Retinal pigment epithelial cell (primary cell): ENCODE measurements around the gene SYT17.

ENCODE experiments used
- DNase-seq: peaks from one replicate; pipeline ENCODE4 v3.0.0-alpha.2; 2010; ENCODE audit warnings: low read depth
- H3K4me3 ChIP-seq: 2 replicates; pipeline ENCODE4 v1.5.1; 2011; ENCODE audit warnings: mild to moderate bottlenecking, low read length, control low read depth, moderate library complexity
- CTCF ChIP-seq: conservative IDR thresholded peaks from 2 replicates; pipeline ENCODE4 v1.5.1; 2011; ENCODE audit warnings: low read depth, low read length, control low read depth, inconsistent platforms

SYT17 gene

GRCh38 chr16:19266774-19267173, 98.7 kb downstream of the SYT17 start:
- no peak for TF ChIP-seq CTCF
- DNase-seq: no peak
- no peak overlapping the region for H3K4me3 ChIP-seq

- DNase-seq: no peak
- no peak overlapping the region for H3K4me3 ChIP-seq
- no peak for TF ChIP-seq CTCF
Measured at GRCh38 chr16:19269098-19269497, 101.1 kb downstream of the SYT17 start.

- no peak overlapping the region for H3K4me3 ChIP-seq
- DNase-seq: no peak
- TF ChIP-seq CTCF: no peak
Measured at GRCh38 chr16:19274165-19274797, 106.2 kb downstream of the SYT17 start.

GRCh38 chr16:19278403-19278802, 110.4 kb downstream of the SYT17 start:
- H3K4me3 ChIP-seq: no peak overlapping the region
- no peak for TF ChIP-seq CTCF
- no peak for DNase-seq

- TF ChIP-seq CTCF: no peak
- H3K4me3 ChIP-seq: no peak overlapping the region
- no peak for DNase-seq
Measured at GRCh38 chr16:19281246-19281645, 113.2 kb downstream of the SYT17 start.

- DNase-seq: no peak
- no peak for TF ChIP-seq CTCF
- H3K4me3 ChIP-seq: no peak overlapping the region
Measured at GRCh38 chr16:19282101-19282500, 114.1 kb downstream of the SYT17 start.

GRCh38 chr16:19283637-19284036, 115.6 kb downstream of the SYT17 start:
- H3K4me3 ChIP-seq: no peak overlapping the region
- DNase-seq: no peak
- no peak for TF ChIP-seq CTCF
